Activated CD4-positive, alpha-beta T cell treated with anti-CD3 and anti-CD28 coated beads, Interleukin-2, amount 50 U/mL, for 1 hour (primary cell): ENCODE data around the gene GGACT.

Source experiments
- DNase-seq: peaks from one replicate; pipeline ENCODE4 v3.0.0-alpha.2; 2020

Gene GGACT

DNA sequence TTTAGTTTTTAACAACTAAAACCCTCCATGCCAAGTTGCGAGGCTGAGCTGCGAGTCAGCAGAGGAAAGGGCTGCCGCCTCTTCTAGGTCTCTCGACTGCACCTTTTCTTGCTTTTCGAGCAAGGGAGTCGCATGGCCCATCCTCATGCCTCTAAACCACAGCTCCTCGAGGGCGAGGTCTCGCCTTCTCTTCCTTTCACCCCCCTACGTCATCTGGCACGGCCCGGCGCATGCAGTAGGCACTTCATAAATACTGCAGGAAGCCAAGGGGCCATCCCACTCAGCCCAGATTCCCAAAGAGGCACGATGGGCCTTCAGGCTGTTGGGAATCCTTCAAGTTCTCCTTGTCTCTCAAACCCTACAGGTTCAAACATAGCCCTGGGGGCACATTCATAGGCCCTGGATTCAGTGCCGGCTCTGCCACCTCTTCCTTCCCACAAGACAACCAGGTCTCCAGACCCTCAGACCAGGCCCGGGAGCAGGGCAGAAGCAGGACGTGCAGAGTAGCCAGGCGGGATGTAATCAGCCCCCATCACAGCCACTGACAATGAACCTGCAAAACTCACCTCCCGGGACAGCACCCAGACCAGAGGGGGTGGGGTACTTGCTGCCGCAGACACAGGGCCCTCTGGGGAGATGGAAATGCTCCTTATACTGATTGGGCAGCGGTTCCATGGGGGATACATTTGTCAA is 41.7 kb downstream of the GGACT start:
- DNase-seq: no peak

DNA sequence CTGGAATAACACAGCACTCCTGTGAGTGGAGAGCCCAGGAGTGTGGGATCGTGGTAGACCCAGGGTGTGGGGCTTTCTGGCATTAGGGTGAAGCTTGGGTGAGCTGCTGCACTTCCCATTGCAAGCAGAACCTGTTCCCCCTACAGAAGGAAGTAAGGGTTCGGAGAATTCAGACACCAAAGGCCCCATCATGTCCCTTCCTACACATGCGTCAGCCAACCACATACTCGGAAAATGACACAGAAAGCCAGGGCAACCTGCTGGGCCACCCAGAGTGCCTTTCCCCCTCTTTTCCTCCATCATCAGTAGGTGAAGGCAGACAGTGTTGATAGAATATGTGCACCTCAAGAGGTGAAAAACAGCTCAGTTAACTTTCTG is 42.9 kb downstream of the GGACT start:
- DNase-seq: no peak

DNA sequence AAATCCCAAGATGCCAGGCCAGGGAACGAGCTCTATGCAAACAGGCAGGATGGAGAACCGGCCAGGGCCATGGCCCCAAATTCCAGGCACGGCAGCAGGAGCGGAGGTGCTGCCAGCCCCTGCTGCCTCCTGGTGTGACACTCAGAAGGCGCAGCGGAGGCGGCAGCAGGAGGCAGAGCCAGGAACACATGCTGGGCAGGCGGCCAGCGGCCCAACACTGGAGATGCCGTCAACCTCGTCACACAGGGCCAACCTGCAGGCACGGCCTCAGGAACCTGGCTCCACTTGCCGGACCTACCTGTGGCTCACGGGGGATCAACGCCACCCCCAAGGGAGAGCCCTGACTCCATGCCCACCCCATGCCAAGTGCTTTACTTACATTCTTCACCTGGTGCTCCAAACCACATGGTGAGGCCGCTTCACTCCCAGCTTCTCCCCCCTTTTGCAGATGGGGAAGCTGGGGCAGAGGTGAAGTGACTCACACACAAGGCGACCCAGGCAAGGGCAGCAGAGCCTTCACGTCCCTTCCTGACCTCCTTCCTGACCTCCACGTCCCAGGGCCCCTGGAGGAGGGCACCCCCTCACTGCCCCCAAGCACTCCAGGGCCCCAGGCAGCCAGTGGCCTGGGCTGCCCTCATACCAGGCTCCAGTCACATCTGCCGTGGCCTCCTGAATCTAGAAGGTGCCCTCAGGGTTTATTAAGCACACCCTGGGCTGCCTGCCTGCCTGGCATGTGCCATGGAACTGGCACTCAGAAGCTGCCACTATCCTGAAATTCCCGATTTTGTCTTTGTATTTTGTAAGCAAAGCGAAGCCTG is 43.5 kb downstream of the GGACT start:
- DNase-seq: no peak

DNA sequence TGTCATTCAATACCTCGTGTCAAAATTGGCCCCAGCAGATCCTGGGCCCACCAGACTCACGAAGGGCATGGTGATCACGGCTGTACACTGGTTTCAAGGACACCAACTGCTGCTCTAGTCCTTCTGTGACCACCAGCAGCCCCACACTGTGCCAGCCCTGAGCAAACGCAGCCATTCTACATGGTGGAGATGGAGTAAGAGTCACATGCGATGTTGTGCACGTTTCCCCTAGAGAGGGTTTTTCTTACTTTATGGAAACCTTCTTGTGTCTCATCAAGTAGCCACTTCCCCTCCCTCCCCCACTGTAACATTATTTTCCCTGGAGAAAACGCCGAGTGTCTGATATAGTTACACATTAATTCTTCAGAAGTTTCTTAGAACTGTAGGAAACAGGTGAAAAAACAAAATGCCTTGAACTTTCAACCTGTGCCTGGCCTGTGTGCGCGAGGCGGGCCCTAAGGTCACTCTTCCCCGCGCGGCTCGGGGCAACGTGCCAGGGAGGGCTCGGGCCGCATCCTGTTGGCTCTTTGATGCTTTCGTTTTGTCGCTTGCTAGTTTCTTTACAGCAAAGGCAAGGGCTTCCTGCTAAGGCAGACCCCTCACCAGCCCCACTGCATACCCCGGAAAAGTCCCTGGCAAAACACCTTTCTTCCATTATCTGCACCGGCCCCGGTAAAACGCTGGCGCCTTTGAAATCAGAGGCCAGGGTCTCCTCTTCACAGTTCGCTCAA is 44.6 kb downstream of the GGACT start:
- DNase-seq: no peak

DNA sequence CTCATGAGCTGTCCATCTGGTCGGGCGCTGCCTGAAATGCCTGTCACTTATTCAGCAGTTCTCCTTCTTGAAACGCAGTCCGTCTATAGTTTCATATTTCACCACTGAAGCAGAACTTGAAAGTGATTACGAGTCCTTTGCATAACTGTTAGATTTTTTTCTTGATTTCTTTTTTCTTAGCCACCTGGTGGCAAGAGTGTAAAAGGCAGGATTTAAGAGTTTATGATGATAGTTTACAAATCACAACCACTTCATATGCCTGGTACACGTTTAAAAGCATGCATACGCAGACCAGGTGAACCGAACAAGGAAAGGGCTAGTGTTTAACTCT is 45.8 kb downstream of the GGACT start:
- DNase-seq: no peak

DNA sequence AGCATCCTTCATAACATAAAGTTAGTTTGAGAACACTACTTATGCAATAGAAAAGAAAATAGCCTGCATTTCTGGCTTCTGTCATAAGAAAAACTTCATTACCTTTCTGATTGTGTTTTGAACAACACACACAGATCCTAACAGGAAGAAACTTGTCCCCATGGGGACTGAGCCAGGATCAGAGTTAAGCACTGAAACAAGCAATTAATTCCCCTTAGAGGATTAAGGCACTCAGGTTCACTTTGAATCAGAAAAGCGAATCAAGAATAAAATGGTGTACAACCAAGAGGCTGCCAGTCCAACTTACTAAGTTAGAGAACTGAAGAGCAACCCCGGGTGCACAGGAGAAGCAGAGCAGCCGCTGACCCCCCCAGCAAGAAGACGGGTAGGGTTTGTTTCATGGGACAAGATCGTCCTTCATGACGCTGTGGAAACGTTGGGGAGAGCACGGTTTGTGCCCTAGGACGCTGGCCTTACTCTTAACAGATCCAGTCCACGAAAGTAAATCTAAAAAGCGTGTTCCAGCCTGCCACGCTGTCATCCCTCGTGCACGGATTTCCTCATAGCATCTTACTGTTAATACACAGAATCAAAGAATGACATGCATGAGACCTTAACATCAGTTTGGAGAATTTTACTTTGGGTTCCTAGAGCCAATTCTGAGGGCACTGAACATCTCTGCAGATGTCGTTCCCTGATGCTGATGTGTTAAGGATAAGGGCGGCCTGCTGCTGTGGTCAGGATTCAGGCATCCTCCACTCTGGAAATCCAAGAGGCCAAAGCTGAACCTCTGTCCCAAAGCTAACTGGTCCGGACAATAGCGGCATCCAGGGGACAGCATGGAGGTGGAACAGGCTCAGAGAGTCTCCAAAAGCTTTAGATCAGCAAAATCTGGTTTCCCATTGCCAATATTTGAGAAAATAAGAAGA is 46.4 kb downstream of the GGACT start:
- no peak for DNase-seq

DNA sequence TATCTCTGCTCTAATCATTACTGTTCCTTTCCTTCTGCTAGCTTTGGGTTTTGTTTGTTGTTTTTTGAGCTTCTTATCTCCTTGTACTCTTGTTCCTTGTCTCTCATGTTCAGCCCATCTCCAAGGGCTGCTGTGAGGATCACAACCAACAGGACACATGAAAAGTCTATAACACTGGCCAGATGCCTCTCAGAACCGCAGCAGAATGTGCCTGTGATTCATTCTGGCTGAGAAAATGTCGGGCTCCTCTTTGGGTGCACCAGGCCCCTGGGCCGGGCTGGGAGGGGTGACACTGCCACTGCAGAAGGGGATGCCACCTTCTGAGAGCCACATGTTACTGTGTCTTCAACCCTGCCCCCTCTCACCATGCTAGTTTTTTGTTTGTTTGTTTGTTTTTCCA is 48.0 kb downstream of the GGACT start:
- DNase-seq: no peak

DNA sequence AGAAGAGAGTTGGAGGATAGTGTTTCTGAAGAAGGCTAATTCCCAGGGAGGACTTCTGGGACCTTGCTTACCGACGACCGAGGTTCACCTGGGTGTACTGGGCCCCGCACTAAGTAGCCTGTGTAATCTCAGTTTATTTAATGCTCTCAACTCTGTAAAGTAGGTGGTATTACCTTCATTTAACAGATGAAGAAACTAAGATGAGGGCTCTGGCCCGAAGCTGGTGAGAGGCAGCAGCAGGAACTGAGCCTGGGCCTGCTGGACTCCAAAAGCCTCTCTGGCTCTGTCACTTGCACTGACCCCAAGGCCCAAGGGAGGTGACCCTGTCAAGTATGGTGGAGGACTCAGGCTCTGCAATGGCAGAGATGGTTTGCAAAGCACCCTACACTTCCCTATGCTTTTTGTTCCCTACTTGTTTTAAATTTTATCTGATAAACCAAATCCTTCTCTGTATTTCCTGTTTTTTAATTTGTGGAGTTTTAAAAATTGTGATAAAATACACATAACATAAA is 50.6 kb downstream of the GGACT start:
- no peak for DNase-seq

DNA sequence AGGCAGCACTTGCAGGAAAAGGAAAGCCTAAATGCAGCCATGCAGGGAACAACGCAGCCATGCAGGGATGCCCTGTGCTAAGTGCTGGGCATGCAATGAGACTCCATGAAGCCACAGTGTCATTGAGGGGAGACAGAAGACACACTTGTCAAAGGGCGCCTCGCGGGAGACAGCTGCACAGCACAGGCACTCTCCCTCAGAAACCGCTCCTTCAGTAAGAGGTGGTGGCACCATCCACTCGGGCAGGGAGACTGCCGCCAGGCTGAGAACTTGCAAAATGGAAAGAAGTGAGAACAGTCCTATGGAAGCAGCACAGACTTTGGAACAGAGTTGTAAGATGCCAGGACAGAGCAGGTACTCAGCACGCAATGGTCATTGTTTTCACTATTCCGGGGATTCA is 51.1 kb downstream of the GGACT start:
- no peak for DNase-seq

DNA sequence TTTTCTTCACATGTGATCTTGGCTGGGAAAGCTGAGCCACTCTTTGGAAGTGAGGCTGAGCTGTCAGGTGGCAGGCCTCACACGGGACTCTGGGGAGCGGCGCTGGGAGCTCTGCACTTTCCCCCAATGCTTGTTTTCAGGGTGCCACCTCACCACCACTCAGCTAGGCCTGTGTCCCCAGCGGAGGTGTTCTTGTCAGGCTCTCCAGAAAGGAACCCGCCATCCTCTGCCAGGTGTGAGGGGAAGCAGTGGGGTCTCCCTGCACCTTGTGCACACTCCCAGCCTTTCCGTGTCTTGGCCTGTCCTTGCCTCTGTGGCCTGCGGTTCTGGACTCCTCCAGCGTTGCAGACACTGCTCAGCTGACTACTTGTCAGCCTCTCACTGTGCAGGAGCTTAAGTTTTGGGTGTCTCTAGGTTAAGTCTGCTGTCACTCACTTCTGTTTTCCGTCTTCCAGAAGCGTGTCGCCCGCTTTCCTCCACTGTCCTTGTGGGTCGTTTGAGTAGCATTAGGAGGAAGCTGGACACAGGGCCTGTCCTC is 51.9 kb downstream of the GGACT start:
- no peak for DNase-seq

DNA sequence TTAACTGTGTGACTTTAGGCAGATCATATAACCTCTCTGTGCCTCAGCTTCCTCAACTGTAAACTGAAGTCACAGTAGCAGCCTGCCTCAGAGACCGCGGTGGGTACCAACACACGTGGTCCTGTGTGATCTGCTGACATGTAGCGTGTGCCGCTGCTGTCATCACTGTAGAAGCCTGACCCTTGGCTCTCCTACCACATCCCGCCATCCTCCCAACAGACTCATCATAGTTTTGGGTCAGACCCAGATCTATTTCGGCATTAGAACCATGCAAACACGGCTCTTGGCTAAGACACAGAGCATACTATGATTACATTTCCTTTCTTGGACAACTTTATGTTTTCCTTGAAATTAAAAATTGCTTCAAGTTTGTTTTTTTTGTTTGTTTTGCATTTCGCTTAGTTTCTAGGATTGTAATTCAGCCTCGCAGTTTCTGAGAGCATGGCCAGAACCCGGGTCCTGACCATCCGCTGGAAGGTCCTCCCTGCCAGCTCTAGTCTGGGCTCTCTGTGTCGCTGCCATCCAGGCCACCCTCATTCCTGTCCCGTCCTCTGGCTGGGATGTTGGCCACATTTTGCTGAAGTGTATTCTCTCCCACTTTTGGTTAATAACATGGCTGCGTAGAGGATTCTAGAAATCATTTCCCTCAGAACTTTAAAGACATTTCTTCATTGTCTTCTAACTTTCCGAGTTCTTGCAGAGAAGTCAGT is 53.0 kb downstream of the GGACT start:
- no peak for DNase-seq

DNA sequence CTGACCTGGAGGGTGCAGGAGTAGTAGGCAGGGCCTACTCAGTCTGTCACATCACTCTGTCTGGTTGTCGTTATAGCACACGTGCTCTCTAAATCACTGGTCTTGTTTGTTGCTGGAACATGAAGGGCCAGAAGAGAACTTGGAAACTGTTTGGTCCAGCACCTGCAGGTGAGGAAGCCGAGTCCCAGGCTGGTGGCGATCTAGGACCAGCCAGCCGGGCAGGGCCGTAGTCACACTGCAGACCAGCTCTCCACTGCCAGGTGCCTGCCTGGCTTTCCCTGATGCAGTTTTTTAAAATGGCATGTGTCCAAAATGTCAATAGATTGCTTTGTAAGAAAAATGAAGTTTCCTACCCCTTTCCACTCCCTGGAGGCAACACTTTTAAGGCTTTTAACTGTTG is 53.7 kb downstream of the GGACT start:
- no peak for DNase-seq

DNA sequence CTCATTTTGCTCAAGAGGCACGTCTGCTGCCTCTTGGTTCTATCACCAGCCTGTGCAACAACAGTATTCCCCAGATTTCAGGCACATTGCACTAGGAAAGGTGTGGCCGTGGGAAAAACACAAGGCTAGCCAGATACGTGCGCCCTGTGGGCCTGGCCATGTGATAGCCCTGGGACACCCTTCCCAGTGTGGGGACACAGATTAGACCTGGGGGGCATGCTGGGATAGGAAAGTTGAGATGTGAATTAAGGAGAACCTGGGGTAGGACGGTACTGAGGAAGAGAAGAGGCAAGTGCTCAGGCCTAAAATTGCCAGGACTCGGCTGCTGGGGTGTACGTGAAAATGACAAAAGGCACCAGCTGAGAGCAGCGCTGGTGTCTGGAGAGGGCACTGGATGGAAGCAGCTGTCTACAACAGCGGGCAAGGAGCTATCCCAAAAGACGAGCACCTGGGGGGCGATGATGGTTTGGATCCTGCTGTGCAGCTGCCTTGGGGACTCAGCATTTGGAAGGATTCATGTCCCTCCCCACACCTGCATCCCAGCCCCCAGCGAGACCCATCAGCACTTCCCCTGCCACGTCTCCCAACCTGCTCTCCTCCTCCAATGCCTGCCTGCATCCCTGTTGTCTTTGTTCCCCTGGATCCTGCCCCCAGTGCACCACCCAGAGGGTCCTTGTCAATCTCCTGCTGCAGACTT is 54.3 kb downstream of the GGACT start:
- no peak for DNase-seq

DNA sequence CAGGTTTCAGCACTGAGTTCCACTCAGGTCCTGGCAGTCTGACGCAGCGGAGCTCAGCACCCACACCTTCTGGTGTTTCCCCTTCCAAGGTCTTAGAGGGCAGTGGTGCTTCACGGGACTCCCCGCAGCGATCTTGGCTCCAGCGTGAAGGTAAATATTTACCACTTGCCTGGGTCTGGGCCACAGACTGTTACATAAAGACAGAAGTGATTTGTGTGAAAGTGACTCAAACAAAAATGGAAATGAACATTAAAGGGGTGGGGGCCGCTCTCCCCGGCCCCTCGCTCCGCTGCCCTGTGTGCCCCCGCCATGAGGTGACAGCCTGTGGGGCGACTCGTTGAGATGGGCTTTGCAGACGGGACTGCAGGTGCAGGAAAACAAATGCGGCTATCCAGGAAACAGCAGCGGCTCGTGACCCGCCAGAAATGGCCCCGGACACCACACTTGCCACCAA is 55.0 kb downstream of the GGACT start:
- DNase-seq: no peak

DNA sequence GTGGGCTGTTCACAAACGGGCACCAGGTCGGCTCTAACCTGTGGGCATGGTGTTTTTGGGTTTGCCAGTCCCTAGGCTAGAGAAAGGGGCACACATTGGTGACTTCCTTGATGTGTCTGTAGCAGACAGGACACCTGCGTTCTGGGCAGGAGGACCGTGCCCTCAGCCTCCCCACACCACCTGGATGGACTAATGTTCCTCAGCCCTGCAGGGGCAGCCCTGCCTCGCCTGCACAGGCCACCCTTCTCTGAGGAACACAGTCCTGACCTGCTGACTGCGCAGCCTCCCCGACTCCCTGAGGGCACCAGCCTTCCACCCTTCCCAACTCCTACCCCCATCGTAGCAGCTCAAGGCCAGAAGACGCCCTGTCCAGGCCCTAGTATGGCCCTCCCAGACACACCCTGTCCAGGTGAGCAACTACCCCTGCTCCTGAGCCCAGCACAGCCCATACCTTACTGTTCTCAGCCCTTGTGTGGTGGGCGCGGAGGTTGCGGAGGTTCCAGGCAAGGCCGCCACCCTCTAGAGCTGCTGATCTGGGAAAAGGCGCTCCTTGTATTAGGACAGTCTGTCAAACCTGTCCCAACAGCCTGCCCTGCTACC is 55.7 kb downstream of the GGACT start:
- DNase-seq: no peak

DNA sequence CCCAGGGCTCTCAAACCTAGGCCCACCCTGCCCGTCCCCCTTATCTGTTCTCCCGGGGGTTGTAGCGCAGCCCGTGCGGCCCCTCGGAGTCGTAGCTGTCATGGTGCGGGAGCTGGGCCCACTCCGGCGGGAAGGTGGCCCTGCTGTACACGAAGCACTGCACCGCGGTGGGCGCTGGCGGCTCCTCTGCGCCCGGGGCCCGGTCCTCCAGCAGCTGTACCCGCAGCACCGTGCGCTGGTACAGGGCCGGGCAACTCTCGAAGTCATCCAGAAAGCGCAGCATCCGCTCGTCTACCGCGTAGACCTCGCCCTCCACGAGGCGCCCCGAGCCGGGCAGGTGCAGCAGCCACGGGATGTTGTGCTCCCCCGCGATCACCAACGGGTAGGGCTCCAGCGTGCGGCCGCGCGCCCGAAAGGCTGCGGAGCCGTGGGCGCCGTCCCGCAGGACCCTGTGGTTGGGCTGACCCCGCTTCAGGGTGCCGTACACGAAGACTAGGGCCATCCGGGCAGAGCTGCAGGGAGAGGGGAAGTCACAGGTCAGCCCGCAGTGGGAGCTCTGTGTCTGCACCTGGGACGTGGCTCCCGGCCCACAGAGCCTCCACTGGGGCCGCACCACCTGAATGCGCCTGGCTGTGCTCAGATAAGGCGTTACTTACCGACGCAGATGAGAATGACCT is 56.4 kb downstream of the GGACT start:
- no peak for DNase-seq

DNA sequence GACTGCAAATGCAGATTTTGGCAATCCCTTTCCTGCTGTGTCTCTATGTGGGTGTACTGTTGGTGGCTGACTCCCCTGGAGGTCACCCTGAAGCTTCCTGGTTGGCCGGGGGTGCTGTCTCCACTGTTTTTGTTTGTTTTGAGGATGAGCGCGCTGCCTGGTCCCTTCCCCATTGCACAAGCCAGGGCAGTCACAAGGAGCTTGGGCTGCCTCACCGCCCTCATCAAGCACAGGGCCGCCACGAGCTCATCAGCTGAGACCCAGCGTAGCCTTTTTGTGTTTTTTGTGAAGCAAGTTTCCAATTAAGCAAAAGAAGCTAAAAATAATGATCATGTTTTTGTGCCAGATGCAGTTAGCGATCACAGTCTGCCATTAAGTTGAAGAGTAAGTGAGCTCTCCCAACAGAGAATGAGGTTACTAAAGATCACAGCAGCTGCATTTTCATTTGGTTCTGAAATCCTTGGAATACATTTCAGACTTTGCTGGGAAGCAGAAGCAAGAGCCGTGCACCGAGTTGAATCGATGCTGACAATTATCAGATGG is 57.8 kb downstream of the GGACT start:
- DNase-seq: no peak

DNA sequence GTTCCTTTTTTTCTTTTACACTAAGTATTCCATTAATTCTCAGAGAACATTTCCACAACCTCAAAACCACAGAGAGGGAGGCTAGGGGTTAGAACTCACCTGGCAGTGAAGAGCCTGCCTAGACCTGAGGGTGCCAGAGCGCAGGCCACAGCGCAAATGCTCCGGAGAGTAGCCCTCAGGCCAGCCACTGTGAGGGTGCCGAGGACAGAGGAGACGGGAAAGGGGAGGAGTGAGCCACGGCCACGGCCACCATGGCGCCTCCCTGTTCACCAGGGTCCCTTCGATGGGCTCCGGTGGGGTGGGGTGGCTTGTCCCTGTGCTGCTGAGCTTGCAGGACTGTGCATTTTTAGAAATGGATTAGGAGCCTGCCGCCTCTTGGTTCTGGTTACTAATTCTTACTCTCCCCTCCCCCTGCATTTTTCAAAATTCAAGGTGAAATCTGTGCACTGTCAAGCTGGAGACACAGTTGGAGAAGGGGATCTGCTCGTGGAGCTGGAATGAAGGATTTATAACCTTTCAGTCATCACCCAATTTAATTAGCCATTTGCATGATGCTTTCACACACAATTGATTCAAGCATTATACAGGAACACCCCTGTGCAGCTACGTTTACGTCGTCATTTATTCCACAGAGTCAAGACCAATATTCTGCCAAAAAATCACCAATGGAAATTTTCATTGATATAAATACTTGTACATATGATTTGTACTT is 58.8 kb downstream of the GGACT start:
- DNase-seq: no peak

DNA sequence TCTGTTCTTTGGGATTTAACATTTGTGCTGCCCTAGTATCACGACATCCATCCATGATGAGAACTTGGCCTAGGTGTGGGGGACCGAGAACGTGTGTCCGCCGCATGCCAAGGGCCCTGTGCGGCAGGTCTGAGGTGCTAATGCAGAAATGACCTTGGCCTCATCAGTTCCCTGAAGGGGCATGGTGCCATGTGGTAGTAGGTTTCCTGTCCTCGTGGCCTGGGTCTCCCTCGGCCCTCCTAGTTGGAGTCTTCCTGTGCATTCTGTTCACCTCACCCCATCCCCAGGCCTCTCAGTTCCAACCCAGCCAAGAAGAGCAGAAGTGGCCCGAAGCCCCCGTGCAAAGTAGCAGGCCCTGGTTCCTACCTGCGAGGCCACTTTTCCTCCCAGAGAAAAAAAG is 59.8 kb downstream of the GGACT start:
- DNase-seq: no peak
